ENCODE results near the gene ALDH1A1. TPM values are rescaled to one million over a fixed set of nuclear protein-coding genes. Genes with fewer than 3 reads are reported as not detected.

The ALDH1A1 gene
- total and polyA plus RNA-seq, 9 of the 15 experiments (the other 6 are each of a cell fraction or from before 2014, with no cell fraction given) = 1.8 to 86.3 (median 24.4) TPM

DNA sequence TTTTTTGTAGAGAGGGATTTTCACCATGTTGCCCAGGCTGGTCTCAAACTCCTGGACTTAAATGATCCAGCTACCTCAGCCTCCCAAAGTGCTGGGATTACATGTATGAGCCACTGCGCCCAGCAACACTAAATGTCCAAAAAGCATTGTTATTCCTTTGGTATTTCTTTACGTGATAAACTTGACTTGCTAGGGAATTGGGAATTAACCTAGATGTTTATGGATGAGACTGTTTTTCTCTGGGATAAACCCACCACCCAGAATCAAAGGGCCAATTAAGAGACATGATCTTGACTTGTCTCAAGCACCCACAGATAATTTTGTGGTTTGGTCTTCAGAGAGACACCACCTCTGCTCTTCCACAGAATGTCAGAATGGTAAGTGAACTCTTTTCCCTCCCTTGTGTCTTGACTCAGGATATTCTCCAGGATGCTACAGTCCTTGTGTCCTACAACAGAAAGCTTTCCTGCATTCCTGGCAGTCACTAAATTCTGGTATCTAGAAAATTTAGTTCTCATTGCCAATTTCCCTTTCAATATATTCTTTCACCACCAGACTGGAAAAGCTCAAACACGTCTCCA, 55.7 kb downstream of the ALDH1A1 start:
- Histone ChIP-seq H3K9me1 (ENCODE audit: control insufficient read depth, insufficient read depth, low read length) (no peaks in the 10 kb centered on the region), H3K27ac (ENCODE audit: extremely low read depth, low read depth, low read length) (no peak overlapping the region), H3K4me3 (no peak overlapping the region), H3K4me1 (replicated peaks in 1 of 2; ENCODE audit: control insufficient read depth in 2 of 2, insufficient read depth in 2 of 2, low read length in 2 of 2) (no peaks in the 10 kb centered on the region), H3K9me3 (replicated peaks; ENCODE audit: control insufficient read depth, insufficient read depth, low read depth, low read length) (no peaks in the 10 kb centered on the region), H3K36me3 (ENCODE audit: control insufficient read depth, insufficient read depth, low read length) (no peaks in the 10 kb centered on the region), H3K79me2 (ENCODE audit: control insufficient read depth, insufficient read depth, low read length) (no peaks in the 10 kb centered on the region), H3K9ac (ENCODE audit: insufficient read depth in 1 of 2, low read depth in 2 of 2, low read length in 2 of 2) (no peak overlapping the region), H3K4me2 (ENCODE audit: insufficient read depth, low read length) (no peak overlapping the region), H4K20me1 (replicated peaks; ENCODE audit: control insufficient read depth, insufficient read depth, low read length) (no peaks in the 10 kb centered on the region), H3K27me3 (ENCODE audit: control insufficient read depth in 2 of 2, insufficient read depth in 2 of 2, low read length in 2 of 2) (no peaks in the 10 kb centered on the region), H2AFZ (ENCODE audit: low read depth, low read length) (no peak overlapping the region)
- ChIA-PET POLR2A (no interaction called here), CTCF (ENCODE audit: low intra/inter-chr PET ratio) (no interaction called here)
- no peak for FAIRE-seq
- DNase-seq (ENCODE audit: extremely low read depth in 1 of 4, low spot score in 3 of 4) = no peak
- no TSS peak for BruUV-seq (replicated peaks)
- in situ Hi-C loops (cut with MboI) (no loop called here), intact Hi-C loops (cut with micrococcal nuclease) (no loop called here)
- 76% methylated on average over 3 of the region's 3 CpGs for WGBS (ENCODE audit: insufficient coverage, low coverage, missing lambda C conversion rate)
- no peak for TF ChIP-seq EWSR1 (IDR thresholded peaks at IDR 0.05; ENCODE audit: borderline replicate concordance, low read depth, partially characterized antibody)
- TF ChIP-seq, protein P1, sequence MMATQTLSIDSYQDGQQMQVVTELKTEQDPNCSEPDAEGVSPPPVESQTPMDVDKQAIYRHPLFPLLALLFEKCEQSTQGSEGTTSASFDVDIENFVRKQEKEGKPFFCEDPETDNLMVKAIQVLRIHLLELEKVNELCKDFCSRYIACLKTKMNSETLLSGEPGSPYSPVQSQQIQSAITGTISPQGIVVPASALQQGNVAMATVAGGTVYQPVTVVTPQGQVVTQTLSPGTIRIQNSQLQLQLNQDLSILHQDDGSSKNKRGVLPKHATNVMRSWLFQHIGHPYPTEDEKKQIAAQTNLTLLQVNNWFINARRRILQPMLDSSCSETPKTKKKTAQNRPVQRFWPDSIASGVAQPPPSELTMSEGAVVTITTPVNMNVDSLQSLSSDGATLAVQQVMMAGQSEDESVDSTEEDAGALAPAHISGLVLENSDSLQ (IDR thresholded peaks at IDR 0.05) = no peak
- TF ChIP-seq SMARCE1 (IDR thresholded peaks at IDR 0.05) = no peak
- TF ChIP-seq U2AF1 (optimal IDR thresholded peaks at IDR 0.05; ENCODE audit: low read depth, low read length) = no peak
- TF ChIP-seq, protein P2, sequence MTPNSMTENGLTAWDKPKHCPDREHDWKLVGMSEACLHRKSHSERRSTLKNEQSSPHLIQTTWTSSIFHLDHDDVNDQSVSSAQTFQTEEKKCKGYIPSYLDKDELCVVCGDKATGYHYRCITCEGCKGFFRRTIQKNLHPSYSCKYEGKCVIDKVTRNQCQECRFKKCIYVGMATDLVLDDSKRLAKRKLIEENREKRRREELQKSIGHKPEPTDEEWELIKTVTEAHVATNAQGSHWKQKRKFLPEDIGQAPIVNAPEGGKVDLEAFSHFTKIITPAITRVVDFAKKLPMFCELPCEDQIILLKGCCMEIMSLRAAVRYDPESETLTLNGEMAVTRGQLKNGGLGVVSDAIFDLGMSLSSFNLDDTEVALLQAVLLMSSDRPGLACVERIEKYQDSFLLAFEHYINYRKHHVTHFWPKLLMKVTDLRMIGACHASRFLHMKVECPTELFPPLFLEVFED (CRISPR knock-in tag; conservative IDR thresholded peaks at IDR 0.05) = no peak
- TF ChIP-seq RBFOX2 (IDR thresholded peaks at IDR 0.05; ENCODE audit: low read depth, low read length) = no peak
- no peak for TF ChIP-seq GABPA (tag; conservative IDR thresholded peaks at IDR 0.05; ENCODE audit: low read depth)
- TF ChIP-seq, protein P3, sequence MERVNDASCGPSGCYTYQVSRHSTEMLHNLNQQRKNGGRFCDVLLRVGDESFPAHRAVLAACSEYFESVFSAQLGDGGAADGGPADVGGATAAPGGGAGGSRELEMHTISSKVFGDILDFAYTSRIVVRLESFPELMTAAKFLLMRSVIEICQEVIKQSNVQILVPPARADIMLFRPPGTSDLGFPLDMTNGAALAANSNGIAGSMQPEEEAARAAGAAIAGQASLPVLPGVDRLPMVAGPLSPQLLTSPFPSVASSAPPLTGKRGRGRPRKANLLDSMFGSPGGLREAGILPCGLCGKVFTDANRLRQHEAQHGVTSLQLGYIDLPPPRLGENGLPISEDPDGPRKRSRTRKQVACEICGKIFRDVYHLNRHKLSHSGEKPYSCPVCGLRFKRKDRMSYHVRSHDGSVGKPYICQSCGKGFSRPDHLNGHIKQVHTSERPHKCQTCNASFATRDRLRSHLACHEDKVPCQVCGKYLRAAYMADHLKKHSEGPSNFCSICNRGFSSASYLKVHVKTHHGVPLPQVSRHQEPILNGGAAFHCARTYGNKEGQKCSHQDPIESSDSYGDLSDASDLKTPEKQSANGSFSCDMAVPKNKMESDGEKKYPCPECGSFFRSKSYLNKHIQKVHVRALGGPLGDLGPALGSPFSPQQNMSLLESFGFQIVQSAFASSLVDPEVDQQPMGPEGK (CRISPR knock-in tag; IDR thresholded peaks at IDR 0.05; ENCODE audit: borderline replicate concordance) = no peak
- no peak for ATAC-seq
